Measurements from ENCODE around the gene MED28. TPM values are rescaled to one million over a fixed set of nuclear protein-coding genes. Genes with fewer than 3 reads are reported as not detected.
"Not testable (repeated sequence)": the region's sequence is repeated elsewhere in the genome, so short reads cannot be mapped to it uniquely, and the experiment has no call there.

Gene MED28, protein sequence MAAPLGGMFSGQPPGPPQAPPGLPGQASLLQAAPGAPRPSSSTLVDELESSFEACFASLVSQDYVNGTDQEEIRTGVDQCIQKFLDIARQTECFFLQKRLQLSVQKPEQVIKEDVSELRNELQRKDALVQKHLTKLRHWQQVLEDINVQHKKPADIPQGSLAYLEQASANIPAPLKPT
- total RNA-seq (2014; rRNA removed; shearing (Covaris generic)), result 4.9 and 11.1 TPM in 2 replicates

DNA sequence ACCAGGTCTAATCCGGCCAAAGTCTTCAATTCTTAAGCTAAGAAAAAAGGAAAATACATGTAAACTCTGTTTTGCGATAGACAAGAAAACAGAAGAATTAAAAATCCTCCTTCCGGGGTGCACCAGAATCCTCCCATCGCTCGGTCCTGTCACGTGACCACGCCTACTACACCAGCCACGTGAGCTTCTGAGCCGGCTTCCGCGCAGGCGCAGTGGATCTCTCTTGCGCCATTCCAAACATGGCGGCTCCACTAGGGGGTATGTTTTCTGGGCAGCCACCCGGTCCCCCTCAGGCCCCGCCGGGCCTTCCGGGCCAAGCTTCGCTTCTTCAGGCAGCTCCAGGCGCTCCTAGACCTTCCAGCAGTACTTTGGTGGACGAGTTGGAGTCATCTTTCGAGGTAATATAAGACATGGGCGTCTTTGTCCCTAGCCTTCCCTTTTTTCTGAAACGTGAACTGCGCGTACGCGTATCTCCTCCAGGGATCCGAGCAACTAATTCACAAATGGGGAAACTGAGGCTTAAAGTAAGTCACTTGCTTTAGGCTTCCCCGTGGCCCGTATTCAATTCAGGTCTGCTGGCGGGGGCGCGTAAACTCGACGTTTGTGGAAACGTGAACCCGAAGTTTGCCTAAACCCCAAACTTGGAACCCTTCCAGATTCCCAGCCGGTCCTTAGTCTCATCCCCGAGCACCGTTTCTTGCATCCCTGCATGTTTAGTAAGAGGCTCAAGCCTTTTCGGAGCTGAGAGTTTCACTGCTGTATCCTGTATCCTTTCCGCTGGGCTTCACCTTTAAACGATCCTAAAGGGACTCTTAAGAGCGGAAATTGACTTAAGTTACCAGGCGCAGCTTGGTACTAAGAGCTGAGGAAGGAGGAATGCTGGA lies at the start of gene MED28:
MED28 (plus strand) TSS at position 226 of the 884 bp plus-strand sequence; CDS start at position 240, 14 bp downstream.
- peak; percentile 94 for DNase-seq (ENCODE audit: low read depth)

DNA sequence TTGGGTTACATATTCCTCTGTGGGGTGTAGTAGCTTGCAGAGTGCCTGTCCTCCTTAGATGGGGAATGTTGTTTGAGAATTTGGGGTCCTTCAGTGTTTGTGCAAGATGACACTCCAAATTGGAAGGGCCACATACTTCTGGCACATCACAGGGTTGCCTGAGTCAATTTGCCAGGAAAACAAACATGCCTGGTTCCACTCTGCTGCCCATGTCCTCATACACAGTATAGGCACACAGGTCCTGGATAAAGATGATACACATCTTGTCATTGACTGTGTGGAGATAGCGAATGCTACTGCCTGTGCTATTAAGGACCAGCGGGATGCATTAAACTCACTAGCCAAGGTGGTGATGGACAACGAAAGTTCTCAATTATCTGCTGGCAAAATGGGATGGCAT lies 48.6 kb upstream of the MED28 start:
- no peak for DNase-seq (ENCODE audit: low read depth)

DNA sequence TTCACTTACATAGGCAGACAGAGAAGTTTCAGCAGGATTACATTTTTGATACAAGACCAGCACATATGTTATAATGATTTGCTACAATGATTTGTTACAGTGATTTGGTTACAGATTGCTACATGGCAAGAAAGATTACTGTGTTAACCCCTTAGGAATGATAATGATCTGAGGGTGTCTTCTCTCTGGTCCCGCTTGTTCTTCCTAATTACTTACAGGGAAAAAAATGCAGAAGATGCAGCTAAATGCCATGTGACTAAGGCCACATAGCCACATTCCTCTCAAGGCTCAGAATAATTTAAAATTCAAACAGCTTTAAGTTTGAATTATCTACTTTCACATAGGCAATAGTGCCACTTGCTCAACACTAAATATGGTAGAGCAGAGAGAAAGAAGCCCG lies 47.2 kb upstream of the MED28 start:
- no peak for DNase-seq (ENCODE audit: low read depth)

DNA sequence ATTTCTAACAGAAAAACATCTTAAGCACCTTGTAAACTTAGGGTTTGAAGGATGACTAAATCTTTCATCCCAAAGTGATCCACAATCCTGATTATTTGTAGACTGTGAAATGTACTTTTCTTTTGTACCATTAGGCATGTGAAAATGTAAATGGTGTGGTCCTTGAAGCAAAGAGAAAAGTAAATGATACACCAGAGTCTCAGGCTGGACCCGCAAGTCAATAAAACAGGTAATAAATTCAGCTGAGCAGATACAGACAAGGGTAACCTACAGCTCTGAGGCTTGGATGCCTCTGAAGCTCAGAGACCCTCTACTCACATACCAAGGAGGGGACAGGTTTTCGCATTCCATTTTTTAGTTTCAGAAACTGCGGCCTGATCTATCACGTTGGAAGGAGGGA lies 40.2 kb upstream of the MED28 start:
- DNase-seq (ENCODE audit: low read depth), result no peak

DNA sequence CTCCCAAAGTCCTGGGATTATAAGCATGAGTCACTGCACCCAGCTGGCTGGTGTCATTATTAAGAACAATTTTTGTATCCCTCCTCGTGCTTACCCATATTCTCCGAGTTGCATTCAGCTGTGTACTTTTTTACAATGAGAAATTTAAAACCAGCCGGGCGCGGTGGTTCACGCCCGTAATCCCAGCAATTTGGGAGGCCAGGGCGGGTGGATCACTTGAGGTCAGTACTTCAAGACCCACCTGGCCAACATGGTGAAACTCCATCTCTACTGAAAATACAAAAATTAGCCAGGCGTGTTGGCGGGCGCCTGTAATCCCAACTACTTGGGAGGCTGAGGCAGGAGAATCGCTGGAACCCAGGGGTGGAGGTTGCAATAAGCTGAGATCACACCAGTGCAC lies 39.3 kb upstream of the MED28 start:
- DNase-seq (ENCODE audit: low read depth), result not testable (repeated sequence)

DNA sequence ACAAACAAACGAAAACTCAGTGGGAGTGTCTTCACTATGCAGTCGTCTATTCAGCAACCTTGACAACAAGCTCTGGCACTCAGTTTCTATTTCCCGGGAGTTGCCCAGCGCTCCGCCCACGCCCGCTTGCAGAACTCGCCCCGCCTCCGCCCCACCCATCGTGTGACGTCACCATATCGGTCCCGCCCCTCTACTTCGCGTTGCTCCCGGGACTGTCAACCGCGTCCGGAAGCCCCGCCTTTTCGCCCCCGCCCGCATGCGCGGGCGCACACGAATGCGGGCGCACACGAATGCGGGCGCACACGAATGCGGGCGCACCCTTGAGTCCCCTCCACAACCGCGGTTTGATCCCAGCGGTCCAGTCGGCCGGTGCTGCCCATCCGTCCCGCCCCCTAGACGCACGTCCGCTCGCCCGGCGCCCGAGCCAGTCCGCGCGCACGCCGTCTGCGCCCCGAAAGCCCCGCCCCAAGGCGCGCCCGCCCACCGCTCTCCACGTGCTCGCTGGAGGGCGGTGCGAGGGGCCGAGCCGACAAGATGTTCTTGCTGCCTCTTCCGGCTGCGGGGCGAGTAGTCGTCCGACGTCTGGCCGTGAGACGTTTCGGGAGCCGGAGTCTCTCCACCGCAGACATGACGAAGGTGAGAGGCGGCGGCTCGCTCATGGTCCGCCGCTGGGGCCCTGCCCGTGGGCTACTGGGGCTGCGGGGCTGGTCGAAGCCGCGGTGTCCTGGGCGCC lies 37.3 kb upstream of the MED28 start, which contains the start of gene LAP3:
LAP3 (plus strand) TSS at position 267 of the 733 bp plus-strand sequence; CDS start at position 535, 268 bp downstream.
- peak; percentile 93 for DNase-seq (ENCODE audit: low read depth)

DNA sequence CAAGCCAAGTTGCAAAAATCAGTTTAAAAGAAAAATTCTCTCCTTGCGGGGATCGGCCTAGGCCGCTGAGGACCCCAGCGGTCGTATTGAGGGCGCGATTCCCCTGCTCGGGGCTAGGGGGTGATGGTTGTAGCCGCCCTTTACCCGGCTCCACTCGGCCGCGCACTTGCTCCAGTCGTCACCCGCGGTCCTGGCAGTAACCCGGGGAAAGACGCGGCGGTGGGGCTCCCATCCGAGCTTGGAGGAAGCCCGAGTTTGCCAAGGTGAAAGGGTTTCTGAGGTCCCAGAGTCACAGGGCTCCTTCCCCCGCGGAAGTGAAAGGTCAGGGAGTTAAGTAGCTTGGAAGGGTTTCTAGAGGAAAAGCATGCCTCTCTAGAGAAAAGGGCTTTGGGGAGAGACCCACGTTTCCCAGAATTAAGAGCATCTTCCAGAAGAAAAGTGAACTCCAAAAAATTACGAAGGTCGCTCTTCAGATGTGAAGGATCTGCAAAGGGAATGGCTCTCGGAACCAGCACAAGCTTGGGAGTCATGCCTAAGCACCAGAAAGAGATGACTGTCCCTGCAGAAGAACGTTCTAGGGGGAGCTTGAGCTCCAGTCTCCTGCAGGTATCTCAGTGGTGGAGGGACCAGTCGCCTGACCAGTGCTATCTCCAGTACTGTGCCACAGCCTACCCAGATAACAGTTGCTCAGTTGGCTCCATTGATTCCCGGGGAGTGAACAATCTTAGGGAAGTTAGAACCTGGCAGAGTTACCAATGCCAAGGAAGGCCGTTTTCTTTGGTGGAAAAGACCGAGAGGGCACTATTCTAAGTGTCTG lies 36.6 kb upstream of the MED28 start:
- DNase-seq (ENCODE audit: low read depth), result peak; percentile 34

DNA sequence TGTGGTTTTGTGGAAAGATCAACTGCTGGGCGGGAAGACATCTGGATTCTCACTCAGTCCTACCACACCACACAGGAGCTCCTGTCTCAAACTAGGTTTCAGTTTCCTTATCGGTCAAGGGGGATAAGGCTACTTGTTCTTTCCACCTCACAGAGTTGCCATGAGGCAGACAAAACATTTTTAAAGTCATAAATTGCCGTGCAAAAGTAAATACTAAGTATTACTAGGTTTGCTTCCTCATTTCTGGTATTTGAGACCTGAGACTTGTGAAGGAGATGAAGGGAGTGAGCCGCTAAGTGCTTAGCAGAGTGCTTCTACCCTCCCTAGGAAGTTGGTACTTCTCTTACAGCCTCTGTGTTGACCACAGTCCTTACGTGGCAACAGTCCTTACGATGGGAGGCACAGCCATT lies 36.0 kb upstream of the MED28 start:
- DNase-seq (ENCODE audit: low read depth), result peak; percentile 31

DNA sequence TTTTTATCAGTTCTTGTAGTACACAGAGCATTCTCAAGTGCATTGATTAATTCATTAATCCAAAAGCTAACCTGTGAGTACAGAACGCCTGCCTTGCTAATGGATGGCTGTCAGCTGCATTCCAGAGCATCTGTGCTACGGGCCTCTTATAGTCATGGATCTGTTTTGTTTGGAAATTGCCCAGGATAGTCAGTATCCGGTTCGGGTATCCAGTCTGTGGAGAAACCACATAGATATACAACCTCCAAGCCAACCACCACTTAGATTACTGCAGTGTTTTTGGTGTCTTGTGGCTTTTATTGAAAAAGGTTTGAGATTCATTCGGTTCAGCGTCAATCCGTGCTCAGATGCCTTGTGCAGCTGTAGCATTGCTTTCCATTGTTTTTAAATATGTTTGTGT lies 33.5 kb upstream of the MED28 start:
- peak; percentile 22 for DNase-seq (ENCODE audit: low read depth)

DNA sequence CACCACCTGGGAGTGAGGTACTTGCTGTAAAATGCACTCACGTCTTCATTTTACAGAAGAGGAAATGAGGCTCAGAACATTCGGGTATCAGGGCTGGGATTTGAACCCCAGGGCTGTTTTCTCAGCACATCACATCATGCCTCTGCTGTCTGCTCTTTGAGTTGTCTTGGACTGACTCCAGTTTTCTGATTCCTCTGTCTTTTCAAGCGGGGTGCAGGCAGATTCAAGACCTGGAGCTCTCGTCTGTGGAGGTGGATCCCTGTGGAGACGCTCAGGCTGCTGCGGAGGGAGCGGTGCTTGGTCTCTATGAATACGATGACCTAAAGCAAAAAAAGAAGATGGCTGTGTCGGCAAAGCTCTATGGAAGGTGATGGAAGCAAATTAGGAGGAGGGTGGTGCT lies 31.2 kb upstream of the MED28 start:
- no peak for DNase-seq (ENCODE audit: low read depth)

DNA sequence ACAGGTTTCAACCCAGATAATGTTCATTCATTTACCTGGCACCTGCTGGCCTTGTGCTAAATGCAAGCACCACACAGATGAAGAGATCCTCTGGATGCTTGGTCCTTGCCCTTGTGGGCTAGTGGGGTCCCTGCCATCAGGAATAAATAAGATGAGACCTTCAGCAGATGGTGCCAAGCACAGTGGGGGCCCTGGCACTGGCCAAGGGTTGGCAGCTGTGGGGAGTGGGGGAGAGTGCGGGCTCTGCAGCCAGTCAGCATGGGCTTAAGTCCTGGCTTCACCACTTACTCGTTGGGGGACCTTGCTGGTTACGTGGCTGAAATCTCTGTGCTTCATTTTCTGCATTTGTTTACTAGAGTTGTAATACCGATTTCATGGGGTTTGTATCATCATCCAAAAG lies 30.5 kb upstream of the MED28 start:
- no peak for DNase-seq (ENCODE audit: low read depth)

DNA sequence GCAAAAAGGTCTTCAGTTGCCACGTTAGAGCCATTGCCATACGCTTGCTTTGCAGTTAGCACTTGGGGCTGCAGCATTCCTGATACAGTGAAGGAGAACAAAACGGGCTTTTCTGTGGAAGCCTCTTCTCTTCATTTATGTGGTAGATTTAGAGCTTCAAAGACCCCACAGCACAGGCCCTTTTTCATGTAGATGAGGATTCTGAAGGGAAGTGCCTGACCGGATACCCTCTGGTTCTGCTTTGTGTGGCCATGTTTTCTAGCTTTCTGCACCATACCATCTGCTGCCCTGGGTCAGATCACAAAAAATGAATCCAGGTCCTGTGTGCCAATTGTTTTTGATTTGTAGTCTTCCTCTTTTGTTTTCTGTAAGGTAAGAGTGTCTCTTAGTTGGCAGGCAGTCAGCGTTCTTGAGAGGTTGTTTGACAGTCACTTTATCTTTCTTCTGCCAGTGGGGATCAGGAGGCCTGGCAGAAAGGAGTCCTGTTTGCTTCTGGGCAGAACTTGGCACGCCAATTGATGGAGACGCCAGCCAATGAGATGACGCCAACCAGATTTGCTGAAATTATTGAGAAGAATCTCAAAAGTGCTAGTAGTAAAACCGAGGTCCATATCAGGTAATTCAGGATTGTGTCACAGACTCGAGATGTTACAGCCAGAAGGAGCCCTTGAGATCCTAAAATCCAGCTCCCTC lies 29.8 kb upstream of the MED28 start:
- no peak for DNase-seq (ENCODE audit: low read depth)

DNA sequence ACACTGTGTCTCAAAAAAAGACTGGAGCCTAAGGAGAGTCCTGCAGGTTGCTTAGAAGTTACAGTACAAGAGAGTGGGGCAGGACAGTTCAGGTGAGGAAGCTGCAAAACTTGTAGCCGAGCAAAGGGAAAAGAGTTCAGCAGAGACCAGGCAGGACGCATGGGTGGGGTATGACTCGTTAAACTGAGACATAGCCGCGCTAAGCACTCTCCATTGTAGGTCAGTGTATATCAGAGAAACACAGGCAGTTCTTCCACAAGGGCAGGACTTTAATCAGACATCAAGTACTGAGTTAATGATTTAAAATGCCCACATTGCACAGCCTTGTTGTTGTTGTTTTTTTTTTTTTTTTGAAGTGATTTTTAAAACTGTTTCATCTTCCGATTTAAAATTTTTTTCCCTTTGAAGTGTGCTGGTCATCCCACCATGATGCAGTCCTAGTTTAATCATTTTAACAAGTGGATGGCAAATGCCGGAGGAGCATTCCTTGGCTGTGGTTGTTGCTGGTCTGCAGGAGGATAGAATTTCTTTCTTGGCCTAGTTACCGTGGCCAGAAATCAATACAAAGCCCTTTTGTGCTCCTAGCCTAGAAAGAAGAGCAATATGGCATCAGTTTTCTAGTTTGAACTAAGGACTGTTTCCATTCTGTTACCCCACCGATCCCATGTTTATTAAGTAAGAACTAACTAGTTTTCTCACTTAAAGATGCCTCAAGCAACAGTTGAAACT lies 27.2 kb upstream of the MED28 start:
- no peak for DNase-seq (ENCODE audit: low read depth)

DNA sequence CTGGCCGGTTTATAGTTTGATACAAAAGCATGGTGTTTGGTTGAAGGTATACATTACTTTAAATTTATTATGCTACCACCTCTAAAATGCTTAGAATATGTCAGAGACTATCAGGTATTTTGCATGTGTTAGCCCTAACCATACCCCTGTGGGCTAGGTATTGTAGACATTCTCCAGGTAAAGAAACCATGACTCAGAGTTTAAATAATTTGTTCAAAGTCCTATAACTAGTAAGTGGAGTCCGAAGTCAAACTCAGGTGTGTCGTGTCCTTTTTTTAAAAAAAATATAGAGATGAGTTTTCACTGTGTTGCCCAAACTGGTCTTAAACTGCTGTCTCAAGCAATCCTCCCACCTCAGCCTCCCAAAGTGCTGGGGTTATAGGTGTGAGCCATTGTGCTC lies 25.1 kb upstream of the MED28 start:
- DNase-seq (ENCODE audit: low read depth), result no peak

DNA sequence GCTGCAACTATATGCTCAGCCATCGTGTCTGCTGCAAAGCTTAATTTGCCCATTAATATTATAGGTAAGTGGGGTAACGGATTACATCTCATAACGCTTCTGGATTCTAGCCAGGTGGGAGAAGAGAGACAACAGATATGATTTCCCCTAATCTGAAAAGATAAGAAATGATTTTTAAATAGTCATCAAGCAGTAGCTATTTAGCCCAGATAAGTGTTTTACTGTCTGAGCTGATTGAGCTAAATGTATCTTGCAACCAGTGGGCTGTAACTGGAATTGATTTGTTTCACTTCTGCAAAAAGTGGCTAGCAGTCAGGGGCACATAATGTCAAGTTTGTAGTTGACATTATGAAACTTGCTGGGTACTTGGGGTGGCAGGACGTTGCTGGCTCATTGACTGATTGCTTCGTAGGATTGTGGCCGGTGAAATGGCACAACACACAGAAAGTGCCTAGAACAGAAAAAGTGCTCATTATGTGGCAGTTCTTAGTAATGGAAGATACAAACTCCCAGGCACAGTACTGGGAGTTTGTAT lies 18.9 kb upstream of the MED28 start:
- DNase-seq (ENCODE audit: low read depth), result no peak

DNA sequence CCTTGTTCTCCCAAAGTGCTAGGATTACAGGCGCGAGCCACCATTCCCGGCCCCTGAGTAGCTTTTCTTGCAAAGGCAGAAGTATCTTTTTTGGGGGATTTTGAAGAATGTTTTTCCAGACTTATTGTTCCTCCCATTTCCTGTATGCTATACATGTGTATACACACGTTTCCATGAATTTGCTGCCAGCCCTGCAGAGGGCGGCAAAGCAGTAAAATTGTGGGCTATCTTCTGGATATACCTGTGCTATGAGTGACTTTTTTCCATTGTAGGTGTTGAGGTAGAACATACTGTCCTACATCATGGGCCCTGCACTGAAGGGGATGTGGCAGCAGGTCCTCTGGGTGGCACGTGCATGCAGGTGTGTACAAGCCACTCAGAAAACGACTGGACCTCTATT lies 16.9 kb upstream of the MED28 start:
- DNase-seq (ENCODE audit: low read depth), result no peak

DNA sequence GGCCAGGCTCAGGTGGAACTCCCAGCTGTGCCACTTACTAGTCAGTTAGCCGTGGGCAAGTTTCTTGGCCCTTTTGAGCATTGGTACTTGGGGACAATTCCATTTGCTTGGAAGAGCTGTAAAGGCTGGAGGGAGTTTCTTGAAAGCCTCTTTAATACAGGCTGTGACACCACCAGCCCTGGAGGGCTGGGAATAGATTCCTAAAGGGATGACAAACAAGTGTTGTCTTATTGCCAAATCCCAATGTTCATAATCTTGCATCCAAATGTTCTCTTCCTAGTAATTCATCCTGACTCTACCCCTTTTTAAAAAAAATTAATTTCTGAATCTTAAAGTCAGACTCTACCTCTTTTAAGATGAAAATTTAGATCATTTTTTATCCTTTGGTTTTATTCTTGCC lies 14.6 kb upstream of the MED28 start:
- DNase-seq (ENCODE audit: low read depth), result no peak

DNA sequence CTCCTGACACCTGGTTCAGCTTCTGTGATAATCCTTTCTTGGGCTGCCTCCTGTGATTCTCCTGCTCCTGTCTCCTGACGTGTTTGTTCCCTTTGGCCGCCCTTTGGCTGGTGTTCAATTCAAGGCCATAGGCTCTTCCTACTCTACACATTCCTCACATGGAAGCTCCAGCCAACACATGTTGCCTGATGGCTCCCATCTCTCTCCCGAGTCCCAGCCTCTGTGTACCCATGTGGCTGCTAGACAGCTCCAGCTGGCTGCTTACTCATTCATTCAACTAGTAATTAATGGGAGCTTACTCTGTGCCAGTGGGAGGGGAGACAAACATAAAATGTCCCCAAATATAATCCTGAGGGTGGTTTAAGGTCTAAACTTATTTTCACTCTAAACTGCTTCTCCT lies 9.2 kb upstream of the MED28 start:
- no peak for DNase-seq (ENCODE audit: low read depth)

DNA sequence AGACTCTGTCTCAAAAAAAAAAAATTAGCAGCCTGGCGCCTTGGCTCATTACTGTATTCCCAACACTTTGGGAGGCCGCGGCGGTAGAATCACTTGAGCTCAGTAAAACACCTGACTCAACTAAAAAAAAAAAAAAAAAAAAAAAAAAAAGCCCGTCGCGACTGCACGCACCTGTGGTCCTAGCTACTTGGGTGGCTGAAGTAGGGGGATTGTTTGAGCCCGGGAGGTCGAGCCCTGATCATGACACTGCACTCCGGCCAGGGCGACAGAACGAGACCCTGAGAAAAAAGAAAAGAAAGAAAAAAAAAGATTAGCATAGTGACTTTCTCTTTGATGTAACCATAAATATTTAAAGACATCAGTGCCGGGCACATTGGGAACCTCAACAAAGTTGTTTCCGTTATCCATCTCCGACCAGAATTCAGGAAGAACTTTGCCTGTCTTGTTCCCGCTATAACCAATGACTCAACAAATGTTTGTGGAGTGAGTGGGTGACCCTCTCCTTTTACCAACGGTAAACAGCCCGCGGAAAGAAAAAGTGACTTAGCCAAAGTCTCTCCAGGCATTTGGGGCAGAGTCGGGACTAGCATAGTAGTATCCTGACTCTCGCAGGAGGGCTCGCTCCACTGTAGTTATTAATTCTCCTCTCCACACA lies 553 bp upstream of the MED28 start:
- DNase-seq (ENCODE audit: low read depth), result peak; percentile 92

DNA sequence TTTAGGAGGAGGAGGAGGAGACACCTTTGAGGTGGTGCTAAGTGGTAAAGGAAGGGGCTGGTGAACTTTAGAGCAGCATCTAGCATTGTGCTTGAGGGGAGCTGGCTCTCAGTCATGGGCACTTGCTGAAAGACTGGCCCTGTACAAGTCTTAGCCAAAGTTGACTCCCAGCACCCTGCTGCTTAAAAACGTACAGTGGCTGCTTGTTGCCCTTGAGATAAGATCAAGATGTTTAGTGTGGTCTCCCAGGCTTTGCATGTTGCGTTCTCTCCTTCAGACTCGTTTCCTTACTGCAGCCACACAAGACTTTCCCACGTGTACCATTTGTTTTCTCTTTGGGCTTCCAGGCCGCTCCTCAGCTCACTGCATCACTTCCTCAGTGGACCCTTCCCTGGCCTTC lies 1.8 kb downstream of the MED28 start:
- DNase-seq (ENCODE audit: low read depth), result no peak
